ENCODE results near the gene MDM4. TPM values are rescaled to one million over a fixed set of nuclear protein-coding genes. Genes with fewer than 3 reads are reported as not detected.

MDM4 gene
- total RNA-seq, 2 donors from 2014 or later, result 38.0 to 66.9 TPM

DNA sequence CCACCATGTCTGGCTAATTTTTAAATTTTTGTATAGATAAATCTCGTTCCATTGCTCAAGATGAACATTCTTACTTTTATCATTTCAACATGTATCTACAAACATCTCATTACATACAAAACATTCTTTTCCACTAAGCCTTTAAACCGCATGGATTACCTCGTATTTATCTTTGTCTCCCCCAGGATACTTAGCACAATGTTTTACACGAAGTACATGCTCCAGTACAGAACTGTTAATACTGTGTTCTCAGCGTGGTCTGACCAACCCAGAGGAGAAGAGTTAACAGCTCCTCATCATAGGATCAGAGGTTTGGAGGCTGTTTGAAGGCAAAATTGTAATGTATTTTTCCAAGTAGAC lies 29.0 kb upstream of the MDM4 start:
- TF ChIP-seq, protein P1, sequence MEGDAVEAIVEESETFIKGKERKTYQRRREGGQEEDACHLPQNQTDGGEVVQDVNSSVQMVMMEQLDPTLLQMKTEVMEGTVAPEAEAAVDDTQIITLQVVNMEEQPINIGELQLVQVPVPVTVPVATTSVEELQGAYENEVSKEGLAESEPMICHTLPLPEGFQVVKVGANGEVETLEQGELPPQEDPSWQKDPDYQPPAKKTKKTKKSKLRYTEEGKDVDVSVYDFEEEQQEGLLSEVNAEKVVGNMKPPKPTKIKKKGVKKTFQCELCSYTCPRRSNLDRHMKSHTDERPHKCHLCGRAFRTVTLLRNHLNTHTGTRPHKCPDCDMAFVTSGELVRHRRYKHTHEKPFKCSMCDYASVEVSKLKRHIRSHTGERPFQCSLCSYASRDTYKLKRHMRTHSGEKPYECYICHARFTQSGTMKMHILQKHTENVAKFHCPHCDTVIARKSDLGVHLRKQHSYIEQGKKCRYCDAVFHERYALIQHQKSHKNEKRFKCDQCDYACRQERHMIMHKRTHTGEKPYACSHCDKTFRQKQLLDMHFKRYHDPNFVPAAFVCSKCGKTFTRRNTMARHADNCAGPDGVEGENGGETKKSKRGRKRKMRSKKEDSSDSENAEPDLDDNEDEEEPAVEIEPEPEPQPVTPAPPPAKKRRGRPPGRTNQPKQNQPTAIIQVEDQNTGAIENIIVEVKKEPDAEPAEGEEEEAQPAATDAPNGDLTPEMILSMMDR (IDR thresholded peaks at IDR 0.05), result no peak
- no peak for TF ChIP-seq POLR2AphosphoS5 (IDR thresholded peaks at IDR 0.05)
- Histone ChIP-seq H3K4me1 (replicated peaks) (no peaks in the 10 kb centered on the region), H3K27ac (no peak overlapping the region), H3K36me3 (no peaks in the 10 kb centered on the region), H3K27me3 (replicated peaks; ENCODE audit: insufficient read depth) (no peaks in the 10 kb centered on the region), H3K4me3 (no peak overlapping the region), H3K9me3 (no peaks in the 10 kb centered on the region)
- no peak for DNase-seq (ENCODE audit: low spot score)
- 78% methylated on average over 5 of the region's 5 CpGs for WGBS
- intact Hi-C loops (cut with DNase I), result no loop called here

DNA sequence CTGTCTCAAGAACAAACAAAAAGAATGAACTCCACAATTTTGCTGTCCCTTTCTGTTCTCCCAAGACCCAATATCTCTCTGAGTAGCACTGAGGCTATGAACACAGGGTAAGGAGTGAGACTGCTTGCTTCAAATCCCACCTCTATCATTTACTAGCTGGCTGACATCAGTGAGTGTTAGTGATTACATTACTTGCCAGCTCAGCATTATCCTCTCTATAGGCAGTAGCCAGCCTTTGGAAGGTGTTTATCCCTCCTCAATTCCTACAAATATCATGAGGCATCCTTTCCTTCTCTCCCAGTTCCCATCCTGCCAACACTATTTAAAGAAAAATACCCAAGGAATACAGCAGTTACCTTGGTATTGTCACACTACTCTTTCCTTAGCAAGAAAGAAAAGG lies 24.6 kb upstream of the MDM4 start:
- intact Hi-C loops (cut with DNase I), result no loop called here
- peaks cover 6% of the 10 kb centered on the region for H3K4me1 ChIP-seq (replicated peaks)
- peak overlapping the region in 1 of 2 donors; percentile 4 for H3K27ac ChIP-seq
- no peaks in the 10 kb centered on the region for H3K27me3 ChIP-seq (replicated peaks; ENCODE audit: insufficient read depth)
- H3K9me3 ChIP-seq, result no peaks in the 10 kb centered on the region
- no peak for DNase-seq (ENCODE audit: low spot score)
- H3K36me3 ChIP-seq, result no peaks in the 10 kb centered on the region
- H3K4me3 ChIP-seq, result no peak overlapping the region
- TF ChIP-seq, protein P1 (IDR thresholded peaks at IDR 0.05), result no peak
- no peak for TF ChIP-seq POLR2A (IDR thresholded peaks at IDR 0.05)
- TF ChIP-seq POLR2AphosphoS5 (IDR thresholded peaks at IDR 0.05), result no peak

DNA sequence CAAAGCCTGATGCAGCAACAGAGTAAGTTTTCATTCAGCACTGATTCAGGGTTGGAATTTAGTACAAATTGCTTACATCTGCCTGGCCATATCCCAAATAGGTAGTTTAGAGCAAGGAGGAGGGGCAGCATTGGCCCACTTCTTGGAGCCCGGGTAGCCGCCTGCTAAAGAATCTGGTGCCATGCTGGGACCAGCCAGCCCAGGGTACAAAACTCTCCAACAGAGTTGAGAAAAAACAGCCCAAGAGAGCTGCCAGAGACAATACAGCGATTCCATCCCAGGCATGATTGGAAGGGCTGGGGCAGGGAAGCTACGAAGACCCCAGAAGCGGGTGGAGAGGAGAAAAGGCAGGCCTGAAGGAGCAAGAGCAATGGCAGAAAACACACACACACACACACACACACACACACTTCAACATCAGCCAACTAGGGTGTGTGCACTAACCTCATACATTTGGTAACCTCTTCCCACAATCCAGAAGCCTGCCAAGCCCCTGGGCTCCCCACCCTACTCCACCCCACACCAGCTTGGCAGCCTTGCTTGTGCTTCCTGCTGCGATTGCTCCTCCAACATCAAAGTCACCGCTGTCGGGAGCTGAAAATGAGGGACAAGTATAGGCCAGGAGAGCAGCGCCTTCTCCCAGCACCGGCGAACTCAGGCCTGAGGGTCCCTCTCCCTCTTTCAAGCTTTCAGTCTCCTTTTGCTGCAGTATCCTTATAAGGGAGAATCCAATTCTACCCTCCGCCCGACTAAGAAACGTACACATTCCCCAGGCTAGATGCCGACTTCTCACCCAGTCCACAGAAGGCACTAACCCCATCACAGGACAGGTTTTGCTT lies 22.8 kb upstream of the MDM4 start:
- peak; percentile 65 for DNase-seq (ENCODE audit: low spot score)
- Histone ChIP-seq H3K27ac (peak overlapping the region; percentile 86 to 89), H3K4me1 (replicated peaks) (peaks cover 6% of the 10 kb centered on the region), H3K9me3 (no peaks in the 10 kb centered on the region), H3K36me3 (no peaks in the 10 kb centered on the region), H3K4me3 (peak overlapping the region; percentile 62 to 69), H3K27me3 (replicated peaks; ENCODE audit: insufficient read depth) (no peaks in the 10 kb centered on the region)
- intact Hi-C loops (cut with DNase I), result no loop called here
- TF ChIP-seq POLR2AphosphoS5 (IDR thresholded peaks at IDR 0.05) (no peak), POLR2A (IDR thresholded peaks at IDR 0.05) (no peak)
- TF ChIP-seq, protein P1 (IDR thresholded peaks at IDR 0.05), result no peak
- WGBS, result 6% methylated on average over 15 of the region's 15 CpGs

DNA sequence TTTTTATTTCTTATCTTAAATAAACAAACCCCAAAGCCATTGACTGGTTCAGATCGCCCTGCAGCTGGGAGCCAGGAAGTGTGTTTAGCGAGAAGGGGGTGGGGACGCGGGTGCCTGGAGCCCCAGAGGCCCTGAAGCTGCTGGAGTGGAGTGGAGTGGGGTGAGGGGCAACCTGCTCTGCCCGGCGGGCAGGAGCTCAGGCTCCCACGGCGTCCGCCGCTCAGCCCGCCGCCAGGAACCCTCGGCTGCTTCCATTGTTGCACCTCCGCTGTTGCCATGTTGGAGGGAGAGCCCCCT lies 22.3 kb upstream of the MDM4 start:
- peak overlapping the region; percentile 86 to 89 for H3K27ac ChIP-seq
- H3K4me3 ChIP-seq, result peak overlapping the region; percentile 62 to 69
- no peaks in the 10 kb centered on the region for H3K27me3 ChIP-seq (replicated peaks; ENCODE audit: insufficient read depth)
- intact Hi-C loops (cut with DNase I), result no loop called here
- under 1% methylated on average over 14 of the region's 14 CpGs for WGBS
- peaks cover 6% of the 10 kb centered on the region for H3K4me1 ChIP-seq (replicated peaks)
- no peaks in the 10 kb centered on the region for H3K36me3 ChIP-seq
- DNase-seq (ENCODE audit: low spot score), result peak; percentile 47
- TF ChIP-seq, protein P1 (IDR thresholded peaks at IDR 0.05), result no peak
- TF ChIP-seq POLR2AphosphoS5 (IDR thresholded peaks at IDR 0.05), result no peak
- H3K9me3 ChIP-seq, result no peaks in the 10 kb centered on the region

Data from prostate gland (tissue), 2 donors.